A549 (cell line): ENCODE measurements around the gene ACTN1.

ENCODE experiments used
- CTCF ChIP-seq: fragments of >200 bp; sonication (Bioruptor Twin); formaldehyde crosslinking; IDR thresholded peaks from 3 replicates; pipeline ENCODE4 v1.5.1; 2016
- NR3C1 ChIP-seq: fragments of >200 bp; sonication (Bioruptor Twin); formaldehyde crosslinking; IDR thresholded peaks from 3 replicates; pipeline ENCODE4 v1.6.1; 2017
- POLR2A ChIP-seq: IDR thresholded peaks from 2 replicates; pipeline ENCODE4 v1.6.1; 2012; ENCODE audit warnings: mild to moderate bottlenecking, low read length
- RCOR1 ChIP-seq: fragments of 150-350 bp; IDR thresholded peaks from 2 replicates; pipeline ENCODE4 v1.6.1; 2014; ENCODE audit warnings: antibody characterized with exemption, low read length, low read depth
- RFX5 ChIP-seq: fragments of 450-650 bp; IDR thresholded peaks from 2 replicates; pipeline ENCODE4 v1.7.1; 2014; ENCODE audit warnings: antibody characterized with exemption, mild to moderate bottlenecking, moderate library complexity
- RNF2 ChIP-seq: fragments of 200-600 bp; sonication (generic); IDR thresholded peaks from 2 replicates; pipeline ENCODE4 v1.6.1; 2016; ENCODE audit warnings: low read depth, mild to moderate bottlenecking, antibody characterized with exemption, moderate library complexity, borderline replicate concordance
- TP53 ChIP-seq: fragments of 250-450 bp; sonication (Bioruptor Pico); IDR thresholded peaks from 2 replicates; pipeline ENCODE4 v1.5.0; 2021; ENCODE audit warnings: mild to moderate bottlenecking, moderate library complexity

GRCh38 chr14:68919129-68919927 is 59.8 kb downstream of the ACTN1 start:
- TF ChIP-seq RFX5 = no peak
- TF ChIP-seq TP53 = no peak
- no peak for TF ChIP-seq RNF2
- TF ChIP-seq CTCF = no peak
- TF ChIP-seq POLR2A = no peak
- TF ChIP-seq RCOR1 = no peak
- no peak for TF ChIP-seq NR3C1
